Keratinocyte (primary cell): ENCODE data around the gene LRP3. TPM values are rescaled to one million over a fixed set of nuclear protein-coding genes. Genes with fewer than 3 reads are reported as not detected.

Experiments
- DNase-seq: peaks from one replicate; pipeline ENCODE4 v3.0.0-alpha.2; 2011; ENCODE audit warnings: low read depth, missing footprints, low spot score
- FAIRE-seq: peaks from 2 replicates; lab custom pipeline; 2011; peaks lifted over from hg19 to GRCh38; lab: Jason Lieb, UNC
- H2AFZ ChIP-seq: 2 replicates; pipeline ENCODE4 v1.6.0; 2012; ENCODE audit warnings: low read length, control low read depth, inconsistent platforms; ENCODE audit not compliant: control insufficient read depth
- H3K27ac ChIP-seq: 2 replicates; pipeline ENCODE4 v1.5.1; 2011; ENCODE audit warnings: low read length; ENCODE audit not compliant: control insufficient read depth, insufficient read depth
- H3K27me3 ChIP-seq: 3 replicates; pipeline ENCODE4 v1.6.0; 2011; ENCODE audit warnings: low read length; ENCODE audit not compliant: control insufficient read depth, insufficient read depth; ENCODE audit errors: extremely low read depth
- H3K36me3 ChIP-seq, 2 experiments: 2 replicates in 1 of 2; 3 replicates in 1 of 2; pipeline ENCODE4 v1.5.1; 2011; ENCODE audit warnings: low read length in 2 of 2, mild to moderate bottlenecking in 1 of 2; ENCODE audit not compliant: control insufficient read depth in 2 of 2, insufficient read depth in 2 of 2; ENCODE audit errors: extremely low read depth in 1 of 2
- H3K4me1 ChIP-seq: 3 replicates; pipeline ENCODE4 v1.5.1; 2011; ENCODE audit warnings: low read length; ENCODE audit not compliant: control insufficient read depth, insufficient read depth; ENCODE audit errors: extremely low read depth
- H3K4me2 ChIP-seq: 3 replicates; pipeline ENCODE4 v1.6.0; 2011; ENCODE audit warnings: low read depth, low read length; ENCODE audit not compliant: control insufficient read depth, insufficient read depth; ENCODE audit errors: extremely low read depth
- H3K4me3 ChIP-seq, 3 experiments: fragments of 200-600 bp in 1 of 3; sonication (generic) in 1 of 3; 2 replicates in 2 of 3; 3 replicates in 1 of 3; pipeline ENCODE4 v1.5.1; 2011 to 2016; ENCODE audit warnings: low read length in 3 of 3, mild to moderate bottlenecking in 3 of 3, control low read depth in 2 of 3, inconsistent platforms in 1 of 3, low read depth in 1 of 3, mixed read lengths in 1 of 3, mixed run types in 1 of 3, moderate library complexity in 1 of 3; ENCODE audit not compliant: control insufficient read depth in 2 of 3, insufficient read depth in 2 of 3; ENCODE audit errors: extremely low read depth in 1 of 3
- H3K79me2 ChIP-seq: 2 replicates; pipeline ENCODE4 v1.6.0; 2012; ENCODE audit warnings: low read length; ENCODE audit not compliant: control insufficient read depth, insufficient read depth
- H3K9ac ChIP-seq: 3 replicates; pipeline ENCODE4 v1.6.0; 2011; ENCODE audit warnings: low read length; ENCODE audit not compliant: control insufficient read depth, insufficient read depth; ENCODE audit errors: extremely low read depth
- H3K9me1 ChIP-seq: 3 replicates; pipeline ENCODE4 v1.6.0; 2011; ENCODE audit warnings: low read length; ENCODE audit not compliant: control insufficient read depth, insufficient read depth; ENCODE audit errors: extremely low read depth
- H3K9me3 ChIP-seq: 2 replicates; pipeline ENCODE4 v1.5.1; 2012; ENCODE audit warnings: low read depth, low read length; ENCODE audit not compliant: control insufficient read depth
- H4K20me1 ChIP-seq: 3 replicates; pipeline ENCODE4 v1.6.0; 2011; ENCODE audit warnings: low read length; ENCODE audit not compliant: control insufficient read depth, insufficient read depth; ENCODE audit errors: extremely low read depth
- CTCF ChIP-seq, 3 experiments: IDR thresholded peaks in 1 of 3; conservative IDR thresholded peaks in 1 of 3; optimal IDR thresholded peaks in 1 of 3; 2 replicates in 2 of 3; 3 replicates in 1 of 3; pipeline versions ENCODE3 to v1.5.1; 2011; ENCODE audit warnings: low read length in 3 of 3, mild to moderate bottlenecking in 3 of 3, moderate library complexity in 2 of 3, control low read depth in 1 of 3, inconsistent platforms in 1 of 3; ENCODE audit not compliant: insufficient read depth in 2 of 3; ENCODE audit errors: extremely low read depth in 1 of 3
- EZH2 ChIP-seq: IDR thresholded peaks from one replicate; pipeline ENCODE4 v1.6.1; 2012; ENCODE audit warnings: inconsistent platforms, mild to moderate bottlenecking, low read length, moderate library complexity
- dilution Hi-C: fragments of 300-500 bp; cut with MboI; formaldehyde crosslinking; loops from one replicate; pipeline ENCODE4 v1.7.0; 2020; ENCODE audit warnings: low sequenced_read_pairs; ENCODE audit not compliant: extremely low pct_ligation_motif_present
- polyA plus RNA-seq, 5 experiments: library from polyadenylated mRNA; depleted of rRNA in 3 of 5; stranded (reverse) in 3 of 5; stranded (forward) in 1 of 5; unstranded in 1 of 5; fragments of >200 nt; gene quantifications; 1 replicate in 1 of 5; 2 replicates in 3 of 5; 3 replicates in 1 of 5; pipeline versions ENCODE4 v1.2.1 to v1.2.3, GENCODE V29; 2011 to 2012; ENCODE audit warnings: missing spikeins in 2 of 5, low read depth in 1 of 5, low replicate concordance in 1 of 5

LRP3 gene
- polyA plus RNA-seq, 1 donor (not counting 4 experiments of a cell fraction or from before 2014, with no cell fraction given), result 5.0 TPM

- no peak overlapping the region for H2AFZ ChIP-seq
Measured at GRCh38 chr19:33234736-33235135, 40.6 kb downstream of the LRP3 start.

GRCh38 chr19:33235269-33235995, 41.3 kb downstream of the LRP3 start:
- H3K9me1 ChIP-seq, result no peaks in the 10 kb centered on the region
- TF ChIP-seq CTCF (optimal IDR thresholded peaks at IDR 0.05 in 1 of 3, IDR thresholded peaks at IDR 0.05 in 1 of 3, conservative IDR thresholded peaks at IDR 0.05 in 1 of 3; ENCODE audit: extremely low read depth in 1 of 3, insufficient read depth in 2 of 3, low read length in 3 of 3) (peak; percentile 89 to 92 (median 90)), EZH2 (no peak)
- no peak overlapping the region for H3K4me2 ChIP-seq
- H3K27me3 ChIP-seq, result peaks cover 4% of the 10 kb centered on the region
- no peaks in the 10 kb centered on the region for H3K36me3 ChIP-seq
- H3K4me1 ChIP-seq, result no peaks in the 10 kb centered on the region
- no peak overlapping the region for H3K9ac ChIP-seq
- H3K79me2 ChIP-seq, result no peaks in the 10 kb centered on the region
- H3K4me3 ChIP-seq, result no peak overlapping the region
- H4K20me1 ChIP-seq, result no peaks in the 10 kb centered on the region
- H2AFZ ChIP-seq, result no peak overlapping the region
- dilution Hi-C loops, result no loop called here
- H3K27ac ChIP-seq, result no peak overlapping the region
- DNase-seq (peak; percentile 11), FAIRE-seq (no peak)
- H3K9me3 ChIP-seq, result no peaks in the 10 kb centered on the region

More at GRCh38 chr19:33234736-33235135, 40.6 kb downstream of the LRP3 start:
- Histone ChIP-seq H3K9ac (no peak overlapping the region), H3K9me3 (no peaks in the 10 kb centered on the region), H3K27ac (no peak overlapping the region), H3K79me2 (no peaks in the 10 kb centered on the region), H3K9me1 (no peaks in the 10 kb centered on the region), H3K27me3 (peaks cover 4% of the 10 kb centered on the region), H4K20me1 (no peaks in the 10 kb centered on the region), H3K4me3 (no peak overlapping the region), H3K36me3 (no peaks in the 10 kb centered on the region), H3K4me2 (no peak overlapping the region), H3K4me1 (no peaks in the 10 kb centered on the region)
- dilution Hi-C loops, result no loop called here
- DNase-seq (no peak), FAIRE-seq (no peak)
- TF ChIP-seq CTCF (optimal IDR thresholded peaks at IDR 0.05 in 1 of 3, IDR thresholded peaks at IDR 0.05 in 1 of 3, conservative IDR thresholded peaks at IDR 0.05 in 1 of 3; ENCODE audit: extremely low read depth in 1 of 3, insufficient read depth in 2 of 3, low read length in 3 of 3) (no peak), EZH2 (no peak)
